ENCODE data around the gene SNRPB. TPM values are rescaled to one million over a fixed set of nuclear protein-coding genes. Genes with fewer than 3 reads are reported as not detected.
A peak's percentile ranks its signal among the peaks of the same experiment; 100 is the strongest.
"Not testable (repeated sequence)": the region's sequence is repeated elsewhere in the genome, so short reads cannot be mapped to it uniquely, and the experiment has no call there.

Gene SNRPB
- total RNA-seq, 1 donor from 2014 or later: 83.5 TPM

DNA sequence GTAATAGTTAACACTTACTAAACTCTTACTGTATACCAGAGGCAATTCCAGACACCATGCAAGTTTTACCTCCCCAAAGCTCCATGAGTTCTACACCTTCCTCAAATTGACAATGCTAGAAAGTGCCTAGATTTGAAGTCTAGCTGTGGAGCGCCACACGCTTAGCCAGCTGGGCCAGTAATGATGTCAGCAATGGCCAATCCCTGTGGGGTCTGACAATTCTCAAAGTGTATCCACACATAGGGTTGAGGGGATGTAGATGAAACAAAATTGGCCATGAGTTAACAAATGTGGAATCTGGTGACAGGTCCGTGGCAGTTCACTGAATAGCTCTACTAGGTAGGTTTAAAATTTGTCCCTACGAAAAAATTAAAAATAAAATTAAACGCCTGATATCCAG, 36.9 kb upstream of the SNRPB start:
- H3K27ac ChIP-seq: no peak overlapping the region
- no peaks in the 10 kb centered on the region for H3K9me3 ChIP-seq
- TF ChIP-seq, protein P1, sequence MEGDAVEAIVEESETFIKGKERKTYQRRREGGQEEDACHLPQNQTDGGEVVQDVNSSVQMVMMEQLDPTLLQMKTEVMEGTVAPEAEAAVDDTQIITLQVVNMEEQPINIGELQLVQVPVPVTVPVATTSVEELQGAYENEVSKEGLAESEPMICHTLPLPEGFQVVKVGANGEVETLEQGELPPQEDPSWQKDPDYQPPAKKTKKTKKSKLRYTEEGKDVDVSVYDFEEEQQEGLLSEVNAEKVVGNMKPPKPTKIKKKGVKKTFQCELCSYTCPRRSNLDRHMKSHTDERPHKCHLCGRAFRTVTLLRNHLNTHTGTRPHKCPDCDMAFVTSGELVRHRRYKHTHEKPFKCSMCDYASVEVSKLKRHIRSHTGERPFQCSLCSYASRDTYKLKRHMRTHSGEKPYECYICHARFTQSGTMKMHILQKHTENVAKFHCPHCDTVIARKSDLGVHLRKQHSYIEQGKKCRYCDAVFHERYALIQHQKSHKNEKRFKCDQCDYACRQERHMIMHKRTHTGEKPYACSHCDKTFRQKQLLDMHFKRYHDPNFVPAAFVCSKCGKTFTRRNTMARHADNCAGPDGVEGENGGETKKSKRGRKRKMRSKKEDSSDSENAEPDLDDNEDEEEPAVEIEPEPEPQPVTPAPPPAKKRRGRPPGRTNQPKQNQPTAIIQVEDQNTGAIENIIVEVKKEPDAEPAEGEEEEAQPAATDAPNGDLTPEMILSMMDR (IDR thresholded peaks at IDR 0.05): no peak
- intact Hi-C loops (cut with DNase I): loop anchor here (5.0 kb wide), 2 partner anchors 145 to 405 kb away; partner anchors contain the start of genes NOP56 and STK35
- no peaks in the 10 kb centered on the region for H3K27me3 ChIP-seq
- no peak for DNase-seq (ENCODE audit: low spot score in 2 of 2)
- H3K4me3 ChIP-seq: peak overlapping the region; percentile 74 to 80
- H3K36me3 ChIP-seq: no peaks in the 10 kb centered on the region
- H3K4me1 ChIP-seq: peaks cover 0 to 13% of the 10 kb centered on the region in 2 donors

DNA sequence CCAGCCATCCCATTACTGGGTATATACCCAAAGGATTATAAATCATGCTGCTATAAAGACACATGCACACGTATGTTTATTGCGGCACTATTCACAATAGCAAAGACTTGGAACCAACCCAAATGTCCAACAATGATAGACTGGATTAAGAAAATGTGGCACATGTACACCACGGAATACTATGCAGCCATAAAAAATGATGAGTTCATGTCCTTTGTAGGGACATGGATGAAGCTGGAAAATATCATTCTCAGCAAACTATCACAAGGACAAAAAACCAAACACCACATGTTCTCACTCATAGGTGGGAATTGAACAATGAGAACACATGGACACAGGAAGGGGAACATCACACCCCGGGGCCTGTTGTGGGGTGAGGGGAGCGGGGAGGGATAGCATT, 35.8 kb upstream of the SNRPB start:
- DNase-seq (ENCODE audit: low spot score in 2 of 2); H3K4me3 ChIP-seq; H3K9me3 ChIP-seq; H3K27ac ChIP-seq; H3K36me3 ChIP-seq; H3K27me3 ChIP-seq: not testable (repeated sequence)
- H3K4me1 ChIP-seq: peaks cover 0 to 13% of the 10 kb centered on the region in 2 donors
- intact Hi-C loops (cut with DNase I): loop anchor here (5.0 kb wide), 2 partner anchors 146 to 404 kb away; partner anchors contain the start of genes NOP56 and STK35

DNA sequence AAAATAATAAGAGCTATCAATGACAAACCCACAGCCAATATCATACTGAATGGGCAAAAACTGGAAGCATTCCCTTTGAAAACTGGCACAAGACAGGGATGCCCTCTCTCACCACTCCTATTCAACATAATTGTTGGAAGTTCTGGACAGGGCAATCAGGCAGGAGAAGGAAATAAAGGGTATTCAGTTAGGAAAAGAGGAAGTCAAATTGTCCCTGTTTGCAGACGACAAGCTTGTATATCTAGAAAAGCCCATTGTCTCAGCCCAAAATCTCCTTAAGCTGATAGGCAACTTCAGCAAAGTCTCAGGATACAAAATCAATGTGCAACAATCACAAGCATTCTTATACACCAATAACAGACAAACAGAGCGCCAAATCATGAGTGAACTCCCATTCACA, 34.2 kb upstream of the SNRPB start:
- intact Hi-C loops (cut with DNase I): loop anchor here (5.0 kb wide), 2 partner anchors 147 to 403 kb away; partner anchors contain the start of genes NOP56 and STK35
- H3K36me3 ChIP-seq; H3K4me3 ChIP-seq; H3K27ac ChIP-seq; DNase-seq (ENCODE audit: low spot score in 2 of 2); H3K9me3 ChIP-seq; H3K27me3 ChIP-seq: not testable (repeated sequence)
- peaks cover 0 to 13% of the 10 kb centered on the region in 2 donors for H3K4me1 ChIP-seq

DNA sequence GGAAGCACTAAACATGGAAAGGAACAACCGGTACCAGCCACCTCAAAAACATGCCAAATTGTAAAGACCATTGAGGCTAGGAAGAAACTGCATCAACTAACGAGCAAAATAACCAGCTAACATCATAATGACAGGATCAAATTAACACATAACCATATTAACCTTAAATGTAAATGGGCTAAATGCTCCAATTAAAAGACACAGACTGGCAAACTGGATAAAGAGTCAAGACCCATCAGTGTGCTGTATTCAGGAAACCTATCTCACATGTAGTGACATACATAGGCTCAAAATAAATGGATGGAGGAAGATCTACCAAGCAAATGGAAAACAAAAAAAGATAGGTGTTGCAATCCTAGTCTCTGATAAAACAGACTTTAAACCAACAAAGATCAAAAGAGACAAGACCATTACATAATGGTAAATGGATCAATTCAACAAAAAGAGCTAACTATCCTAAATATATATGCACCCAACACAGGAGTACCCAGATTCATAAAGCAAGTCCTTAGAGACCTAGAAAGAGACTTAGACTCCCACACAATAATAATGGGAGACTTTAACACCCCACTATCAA, 32.3 kb upstream of the SNRPB start:
- intact Hi-C loops (cut with DNase I); H3K4me1 ChIP-seq; DNase-seq (ENCODE audit: low spot score in 2 of 2); H3K27me3 ChIP-seq; H3K27ac ChIP-seq; H3K4me3 ChIP-seq; H3K9me3 ChIP-seq: not testable (repeated sequence)
- H3K36me3 ChIP-seq: peaks cover 18 to 22% of the 10 kb centered on the region in 2 donors

DNA sequence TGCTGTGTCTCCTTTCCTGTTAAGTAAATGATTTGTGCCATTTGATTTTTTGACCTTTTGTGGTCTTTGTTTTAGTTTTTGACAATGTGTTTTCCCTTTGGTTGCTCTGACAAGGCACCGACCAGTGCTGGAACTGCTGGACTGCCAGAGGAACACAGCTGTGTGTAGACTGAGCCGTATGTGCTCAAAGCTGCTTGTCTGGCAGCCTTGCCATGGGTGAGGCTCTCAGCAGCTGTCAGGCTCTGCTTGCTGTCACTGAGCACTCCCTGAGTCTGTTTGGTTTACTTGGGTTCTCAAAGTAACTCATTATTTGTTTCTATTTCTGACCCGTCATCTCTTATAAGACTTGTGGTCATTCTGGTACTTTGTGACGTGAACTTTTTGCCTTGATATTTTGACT, 15.1 kb upstream of the SNRPB start:
- H3K27me3 ChIP-seq: no peaks in the 10 kb centered on the region
- no peak overlapping the region for H3K4me3 ChIP-seq
- H3K9me3 ChIP-seq: no peaks in the 10 kb centered on the region
- DNase-seq (ENCODE audit: low spot score in 2 of 2): no peak
- H3K27ac ChIP-seq: no peak overlapping the region
- H3K36me3 ChIP-seq: peaks cover 66 to 86% of the 10 kb centered on the region in 2 donors
- TF ChIP-seq, protein P1 (IDR thresholded peaks at IDR 0.05): no peak
- intact Hi-C loops (cut with DNase I): no loop called here
- no peaks in the 10 kb centered on the region for H3K4me1 ChIP-seq

DNA sequence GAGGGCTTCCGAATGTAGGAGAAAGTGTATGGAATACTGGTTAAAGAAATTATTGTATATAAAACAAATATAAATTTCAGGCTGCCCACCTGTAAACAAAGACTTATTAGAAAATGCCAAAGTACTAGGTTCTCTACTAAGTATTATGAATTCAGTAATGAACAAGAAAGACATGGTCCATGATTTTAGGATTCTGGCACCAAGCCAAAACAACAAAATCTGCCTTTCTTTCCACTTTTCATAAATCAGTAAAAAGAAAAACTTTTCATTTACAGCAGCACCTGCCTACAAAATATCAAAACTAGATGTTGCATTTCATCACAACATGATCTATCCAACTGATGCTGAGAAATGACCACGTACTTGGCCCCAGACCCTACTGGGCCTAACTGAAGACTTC, 14.5 kb upstream of the SNRPB start:
- intact Hi-C loops (cut with DNase I): no loop called here
- TF ChIP-seq, protein P1 (IDR thresholded peaks at IDR 0.05): no peak
- no peak for DNase-seq (ENCODE audit: low spot score in 2 of 2)
- no peaks in the 10 kb centered on the region for H3K27me3 ChIP-seq
- no peak overlapping the region for H3K27ac ChIP-seq
- no peaks in the 10 kb centered on the region for H3K9me3 ChIP-seq
- no peaks in the 10 kb centered on the region for H3K4me1 ChIP-seq
- H3K4me3 ChIP-seq: no peak overlapping the region
- peaks cover 71 to 89% of the 10 kb centered on the region in 2 donors for H3K36me3 ChIP-seq

DNA sequence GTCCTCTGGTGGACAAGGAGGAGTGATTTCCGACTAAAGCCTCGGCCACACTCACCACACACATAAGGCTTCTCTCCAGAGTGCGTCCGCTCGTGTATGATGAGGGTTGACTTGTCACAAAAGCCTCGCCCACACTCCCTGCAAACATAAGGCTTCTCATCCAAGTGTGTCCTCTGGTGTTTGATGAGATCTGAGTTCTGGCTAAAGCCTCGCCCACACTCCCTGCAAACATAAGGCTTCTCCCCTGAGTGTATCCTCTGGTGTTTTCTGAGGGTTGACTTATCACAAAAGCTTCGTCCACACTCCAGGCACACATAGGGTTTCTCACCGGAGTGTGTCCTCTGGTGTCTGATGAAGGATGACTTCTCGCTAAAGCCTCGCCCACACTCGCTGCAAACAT, 12.9 kb upstream of the SNRPB start:
- TF ChIP-seq, protein P1 (IDR thresholded peaks at IDR 0.05): no peak
- DNase-seq (ENCODE audit: low spot score in 2 of 2): no peak
- Histone ChIP-seq H3K27me3 (no peaks in the 10 kb centered on the region), H3K9me3 (no peaks in the 10 kb centered on the region), H3K4me1 (no peaks in the 10 kb centered on the region), H3K27ac (no peak overlapping the region), H3K4me3 (no peak overlapping the region), H3K36me3 (peaks cover 65 to 81% of the 10 kb centered on the region in 2 donors)
- intact Hi-C loops (cut with DNase I): no loop called here

Measured in ascending aorta (tissue), 2 donors.